Gastroesophageal sphincter (tissue), 3 donors: ENCODE data around the gene COL25A1.

ENCODE experiments used
- CTCF ChIP-seq, 4 experiments: fragments of 200-600 bp in 2 of 4; fragments of 450-650 bp in 2 of 4; sonication (generic) in 1 of 4; IDR thresholded peaks; one replicate each; pipeline ENCODE4 v1.5.1; 2017 to 2019; ENCODE audit warnings: antibody characterized with exemption in 4 of 4, mild to moderate bottlenecking in 2 of 4, moderate library complexity in 2 of 4
- POLR2A ChIP-seq, 2 donors: fragments of 450-650 bp; IDR thresholded peaks; one replicate each; pipeline ENCODE4 v1.6.1; 2017; ENCODE audit warnings: antibody characterized with exemption in 2 of 2, mild to moderate bottlenecking in 2 of 2, moderate library complexity in 1 of 2

DNA sequence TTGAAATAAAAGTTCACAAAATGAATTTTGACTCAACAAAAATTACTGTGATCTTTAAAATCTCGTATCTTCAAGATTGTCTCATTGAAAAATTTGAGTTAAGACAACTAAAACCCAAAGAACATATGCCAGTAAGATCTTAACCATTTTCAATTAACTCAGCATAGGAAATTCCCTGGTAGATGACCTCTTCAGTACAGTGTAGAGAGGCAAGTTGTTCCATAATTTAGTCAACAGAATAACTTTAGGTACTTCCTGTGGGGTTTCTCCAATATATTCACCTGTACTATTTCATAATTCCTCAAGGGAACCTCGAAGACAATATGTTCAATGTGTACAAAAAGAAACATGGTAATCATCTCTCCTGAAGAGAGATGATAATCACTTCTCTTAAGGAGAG, 145.3 kb downstream of the COL25A1 start:
- TF ChIP-seq POLR2A (IDR thresholded peaks at IDR 0.05) (no peak), CTCF (IDR thresholded peaks at IDR 0.05) (no peak)
